H1 (cell line): ENCODE results near the gene DNASE1L1. TPM values are rescaled to one million over a fixed set of nuclear protein-coding genes. Genes with fewer than 3 reads are reported as not detected.

Source experiments
- CTCF ChIA-PET: fragments of 300-600 bp; sonication (Branson Sonifier 250); formaldehyde crosslinking; loops from one replicate; lab custom pipeline; 2021; ENCODE audit not compliant: partially characterized antibody; lab: Charles Lee
- POLR2A ChIA-PET: fragments of 300-600 bp; sonication (Branson Sonifier 250); formaldehyde crosslinking; loops from one replicate; lab custom pipeline; 2021; ENCODE audit warnings: inconsistent platforms; ENCODE audit not compliant: partially characterized antibody; lab: Charles Lee
- DNase-seq, 2 experiments: peaks; one replicate each; pipeline versions ENCODE4 v3.0.0 to v3.0.0-alpha.2; 2010 to 2022; ENCODE audit warnings: low spot score in 2 of 2, low read depth in 1 of 2, mixed read lengths in 1 of 2
- FAIRE-seq: peaks from 2 replicates; lab custom pipeline; 2011; peaks lifted over from hg19 to GRCh38; lab: Jason Lieb, UNC
- H2AFZ ChIP-seq: 2 replicates; pipeline ENCODE4 v1.8.1; 2012; ENCODE audit warnings: low read length, inconsistent platforms
- H2AK5ac ChIP-seq: 2 replicates; pipeline ENCODE4 v1.6.1; 2013; ENCODE audit warnings: low read depth, low read length
- H2BK120ac ChIP-seq: replicated peaks from 2 replicates; pipeline ENCODE3; 2013; ENCODE audit warnings: low read depth, low read length, inconsistent platforms
- H2BK12ac ChIP-seq: 2 replicates; pipeline ENCODE4 v1.6.1; 2013; ENCODE audit warnings: low read depth, low read length
- H2BK15ac ChIP-seq: 2 replicates; pipeline ENCODE4 v1.6.1; 2013; ENCODE audit warnings: low read length
- H2BK20ac ChIP-seq: 2 replicates; pipeline ENCODE4 v1.6.1; 2013; ENCODE audit warnings: low read length
- H2BK5ac ChIP-seq: 2 replicates; pipeline ENCODE4 v1.6.1; 2013; ENCODE audit warnings: low read depth, low read length
- H3K14ac ChIP-seq: 2 replicates; pipeline ENCODE4 v1.6.1; 2013; ENCODE audit warnings: inconsistent platforms; ENCODE audit not compliant: insufficient read length
- H3K18ac ChIP-seq: 2 replicates; pipeline ENCODE4 v1.6.1; 2013; ENCODE audit warnings: low read length; ENCODE audit errors: extremely low read depth
- H3K23ac ChIP-seq: 2 replicates; pipeline ENCODE4 v1.6.1; 2013; ENCODE audit warnings: inconsistent platforms; ENCODE audit not compliant: insufficient read length
- H3K23me2 ChIP-seq: 2 replicates; pipeline ENCODE4 v1.6.1; 2013; ENCODE audit warnings: low read depth, low read length
- H3K27ac ChIP-seq: 2 replicates; pipeline ENCODE4 v1.6.1; 2011; ENCODE audit warnings: low read depth, low read length, inconsistent platforms
- H3K27me3 ChIP-seq, 4 experiments: replicated peaks in 1 of 4; 1 replicate in 1 of 4; 2 replicates in 3 of 4; pipeline versions ENCODE4 v1.6.1 to v1.8.1; 2011 to 2013; ENCODE audit warnings: low read length in 3 of 4, mild to moderate bottlenecking in 3 of 4, inconsistent platforms in 2 of 4, mixed read lengths in 2 of 4, moderate library complexity in 1 of 4; ENCODE audit not compliant: control insufficient read depth in 3 of 4, insufficient read depth in 3 of 4; ENCODE audit errors: extremely low read depth in 1 of 4
- H3K36me3 ChIP-seq, 4 experiments: 2 replicates each; pipeline versions ENCODE4 v1.6.1 to v1.8.1; 2011 to 2013; ENCODE audit warnings: mild to moderate bottlenecking in 4 of 4, low read length in 3 of 4, moderate library complexity in 2 of 4, control low read depth in 1 of 4, inconsistent platforms in 1 of 4; ENCODE audit not compliant: insufficient read depth in 4 of 4, control insufficient read depth in 2 of 4
- H3K4ac ChIP-seq: replicated peaks from 2 replicates; pipeline ENCODE3; 2013; ENCODE audit warnings: low read length, low read depth, mixed read lengths, inconsistent platforms; ENCODE audit not compliant: insufficient read length
- H3K4me1 ChIP-seq, 4 experiments: replicated peaks in 1 of 4; 1 replicate in 1 of 4; 2 replicates in 3 of 4; pipeline versions ENCODE4 v1.6.1 to v1.8.1; 2011 to 2013; ENCODE audit warnings: low read length in 3 of 4, inconsistent platforms in 2 of 4, mixed read lengths in 1 of 4; ENCODE audit not compliant: insufficient read depth in 4 of 4, control insufficient read depth in 3 of 4
- H3K4me2 ChIP-seq, 2 experiments: 2 replicates each; pipeline versions ENCODE4 v1.6.1 to v1.8.1; 2011 to 2013; ENCODE audit warnings: low read depth in 2 of 2, low read length in 2 of 2, control low read depth in 1 of 2, inconsistent platforms in 1 of 2, mild to moderate bottlenecking in 1 of 2; ENCODE audit not compliant: insufficient read depth in 1 of 2
- H3K4me3 ChIP-seq, 4 experiments: fragments of 200-600, 300-600 bp in 1 of 4; sonication (generic), shearing (Covaris generic), sonication (Bioruptor Twin) in 1 of 4; 2 replicates each; pipeline versions ENCODE4 v1.5.1 to v1.8.1; 2011 to 2016; ENCODE audit warnings: low read length in 4 of 4, low read depth in 3 of 4, control low read depth in 2 of 4, inconsistent platforms in 2 of 4, mild to moderate bottlenecking in 2 of 4, mixed read lengths in 1 of 4, moderate library complexity in 1 of 4; ENCODE audit not compliant: insufficient read depth in 2 of 4; ENCODE audit errors: extremely low read depth in 1 of 4
- H3K56ac ChIP-seq: replicated peaks from 2 replicates; pipeline ENCODE3; 2013; ENCODE audit warnings: low read depth, mild to moderate bottlenecking, mixed read lengths, low read length, inconsistent platforms; ENCODE audit not compliant: insufficient read length
- H3K79me1 ChIP-seq: 2 replicates; pipeline ENCODE4 v1.6.1; 2013; ENCODE audit warnings: low read depth, low read length, control low read depth
- H3K79me2 ChIP-seq, 2 experiments: 2 replicates each; pipeline versions ENCODE4 v1.6.1 to v1.8.1; 2012 to 2013; ENCODE audit warnings: low read length in 2 of 2, mild to moderate bottlenecking in 2 of 2, inconsistent platforms in 1 of 2; ENCODE audit not compliant: insufficient read depth in 2 of 2, control insufficient read depth in 1 of 2
- H3K9ac ChIP-seq, 4 experiments: replicated peaks in 1 of 4; 1 replicate in 1 of 4; 2 replicates in 3 of 4; pipeline versions ENCODE4 v1.6.1 to v1.8.1; 2011 to 2013; ENCODE audit warnings: low read depth in 3 of 4, low read length in 3 of 4, control low read depth in 2 of 4, mild to moderate bottlenecking in 2 of 4, moderate library complexity in 2 of 4, inconsistent platforms in 1 of 4; ENCODE audit errors: extremely low read depth in 1 of 4
- H3K9me3 ChIP-seq, 2 experiments: 2 replicates each; pipeline versions ENCODE4 v1.6.1 to v1.8.1; 2012 to 2013; ENCODE audit warnings: mild to moderate bottlenecking in 2 of 2, moderate library complexity in 2 of 2, control low read depth in 1 of 2, inconsistent platforms in 1 of 2, low read depth in 1 of 2, low read length in 1 of 2, mixed read lengths in 1 of 2; ENCODE audit not compliant: insufficient read depth in 2 of 2
- H4K20me1 ChIP-seq, 2 experiments: replicated peaks in 1 of 2; 2 replicates each; pipeline versions ENCODE3 to v1.8.1; 2011 to 2013; ENCODE audit warnings: inconsistent platforms in 2 of 2, low read length in 2 of 2, mild to moderate bottlenecking in 1 of 2; ENCODE audit not compliant: insufficient read depth in 2 of 2, control insufficient read depth in 1 of 2
- H4K5ac ChIP-seq: 2 replicates; pipeline ENCODE4 v1.6.1; 2013; ENCODE audit warnings: low read length, low read depth, mixed read lengths, inconsistent platforms; ENCODE audit not compliant: insufficient read length
- H4K8ac ChIP-seq: 2 replicates; pipeline ENCODE4 v1.8.0; 2013; ENCODE audit warnings: mild to moderate bottlenecking, moderate library complexity, low read length, inconsistent platforms; ENCODE audit not compliant: insufficient read depth; ENCODE audit errors: extremely low read depth
- H4K91ac ChIP-seq: replicated peaks from 2 replicates; pipeline ENCODE3; 2013; ENCODE audit warnings: low read length, mixed read lengths, inconsistent platforms; ENCODE audit not compliant: insufficient read length
- CBX5 ChIP-seq: fragments of 300-800, 300-1000 bp; sonication (generic); IDR thresholded peaks from 2 replicates; pipeline ENCODE4 v1.7.1; 2016; ENCODE audit warnings: antibody characterized with exemption, low read length, low read depth
- CHD1 ChIP-seq: IDR thresholded peaks from 2 replicates; pipeline ENCODE4 v1.6.1; 2012; ENCODE audit warnings: low read depth, low read length, improper control_type of control experiment
- HDAC2 ChIP-seq, 2 experiments: fragments of 300-600 bp in 1 of 2; sonication (generic) in 1 of 2; IDR thresholded peaks; 2 replicates each; pipeline ENCODE4 v1.6.1; 2011 to 2012; ENCODE audit warnings: low read depth in 2 of 2, low read length in 2 of 2, mild to moderate bottlenecking in 2 of 2, moderate library complexity in 2 of 2, borderline replicate concordance in 1 of 2, inconsistent platforms in 1 of 2
- KDM1A ChIP-seq: fragments of 200-600, 300-600 bp; sonication (generic); IDR thresholded peaks from 2 replicates; pipeline ENCODE4 v1.7.1; 2016; ENCODE audit warnings: mild to moderate bottlenecking, low read length, borderline replicate concordance
- KDM5A ChIP-seq: fragments of 200-600 bp; IDR thresholded peaks from 2 replicates; pipeline ENCODE4 v1.7.1; 2012; ENCODE audit warnings: mild to moderate bottlenecking, low read length, inconsistent platforms, mixed read lengths
- PHF8 ChIP-seq: fragments of 200-600 bp; sonication (generic); conservative IDR thresholded peaks from 2 replicates; pipeline ENCODE4 v1.7.1; 2012; ENCODE audit warnings: low read depth, mild to moderate bottlenecking, inconsistent platforms, low read length, moderate library complexity
- RAD21 ChIP-seq, 2 experiments: IDR thresholded peaks in 1 of 2; conservative IDR thresholded peaks in 1 of 2; 2 replicates each; pipeline ENCODE4 v1.6.1; 2011; ENCODE audit warnings: low read depth in 2 of 2, low read length in 2 of 2, improper control_type of control experiment in 1 of 2, inconsistent platforms in 1 of 2, mild to moderate bottlenecking in 1 of 2, moderate library complexity in 1 of 2
- RBBP5 ChIP-seq: IDR thresholded peaks from 2 replicates; pipeline ENCODE4 v1.7.1; 2012; ENCODE audit warnings: low read depth, mild to moderate bottlenecking, inconsistent platforms, low read length, moderate library complexity, borderline replicate concordance
- RFX5 ChIP-seq: IDR thresholded peaks from 2 replicates; pipeline ENCODE4 v1.6.1; 2011; ENCODE audit warnings: low read depth, low read length, improper control_type of control experiment, borderline replicate concordance
- SAP30 ChIP-seq: fragments of 300-600 bp; sonication (generic); IDR thresholded peaks from 2 replicates; pipeline ENCODE4 v1.7.1; 2012; ENCODE audit warnings: low read length, moderate library complexity, mild to moderate bottlenecking, inconsistent platforms; ENCODE audit not compliant: insufficient read depth, insufficient replicate concordance
- SIX5 ChIP-seq: IDR thresholded peaks from 2 replicates; pipeline ENCODE4 v1.6.1; 2011; ENCODE audit warnings: mild to moderate bottlenecking, low read depth, low read length
- SP1 ChIP-seq: IDR thresholded peaks from 2 replicates; pipeline ENCODE4 v1.6.1; 2011; ENCODE audit warnings: low read depth, low read length
- SP2 ChIP-seq: IDR thresholded peaks from 2 replicates; pipeline ENCODE4 v1.6.1; 2012; ENCODE audit warnings: mild to moderate bottlenecking, low read length, inconsistent platforms
- YY1 ChIP-seq: IDR thresholded peaks from 2 replicates; pipeline ENCODE4 v1.6.1; 2011; ENCODE audit warnings: low read depth, mild to moderate bottlenecking, low read length
- WGBS, 2 experiments: shearing (Covaris generic) in 1 of 2; methylation state at CpG; one replicate each; pipeline versions ENCODE4 v1.1.6 to v1.1.7; 2013 to 2015; ENCODE audit warnings: low lambda C conversion rate in 2 of 2, mixed read lengths in 2 of 2, inconsistent platforms in 1 of 2, low coverage in 1 of 2, missing lambda C conversion rate in 1 of 2; ENCODE audit not compliant: insufficient replicate concordance in 2 of 2, insufficient coverage in 1 of 2, insufficient read length in 1 of 2; ENCODE audit errors: extremely low coverage in 1 of 2, missing lambda C conversion rate in 1 of 2; 5-methylcytosine and 5-hydroxymethylcytosine counted together
- polyA plus RNA-seq, 7 experiments: library from polyadenylated mRNA; depleted of rRNA in 3 of 7; stranded (reverse) in 5 of 7; unstranded in 2 of 7; fragments of >200 nt in 5 of 7; fragments of 200-250 nt in 2 of 7; gene quantifications; 1 replicate in 5 of 7; 2 replicates in 1 of 7; 4 replicates in 1 of 7; pipeline versions ENCODE4 v1.2.1 to v1.2.3, GENCODE V29; 2011 to 2013; ENCODE audit warnings: missing spikeins in 2 of 7, mixed read lengths in 2 of 7
- total RNA-seq: library from RNA; stranded (reverse); fragmentation: NEBNext Ultra II Directional; extraction: Animal tissue kit (Norgen Biotek cat#: 25700); gene quantifications from 2 replicates; pipeline ENCODE4 v1.2.1, GENCODE V29; 2021

Gene DNASE1L1
- total and polyA plus RNA-seq, 2 of the 8 experiments (the other 6 are each of a cell fraction or from before 2014, with no cell fraction given), result 8.7 to 30.0 TPM

- H2AFZ ChIP-seq, result 0 out of 2 replicates have a peak overlapping the region, but pooled peaks have one; percentile 62
- no peak overlapping the region for H2BK5ac ChIP-seq
- H3K18ac ChIP-seq, result no peak overlapping the region
- no peak overlapping the region for H3K27ac ChIP-seq
- no peak overlapping the region for H4K8ac ChIP-seq
- no peaks in the 10 kb centered on the region for H3K79me2 ChIP-seq
- peaks cover 2 to 11% (median 3%) of the 10 kb centered on the region in 4 experiments; a peak in 4 of 7 replicates for H3K4me1 ChIP-seq
- no peak overlapping the region for H4K5ac ChIP-seq
- H2BK12ac ChIP-seq, result no peak overlapping the region
- no peak overlapping the region for H3K9ac ChIP-seq
- H3K4ac ChIP-seq, result no peak overlapping the region
- no peak overlapping the region for H3K14ac ChIP-seq
- H3K9me3 ChIP-seq, result no peaks in the 10 kb centered on the region
- FAIRE-seq (no peak), DNase-seq (no peak)
- no peak overlapping the region for H3K23ac ChIP-seq
- ChIA-PET POLR2A (interaction anchor here (0.7 to 6.4 kb wide), 5 partner anchors 9 to 45 kb away, joined by 3 to 124 read pairs (median 4); partner anchors contain the start of gene RPL10), CTCF (interaction anchor here (1.1 kb wide), 1 partner anchor 28 kb away, joined by 4 read pairs; no protein-coding TSS in a partner anchor)
- no peaks in the 10 kb centered on the region for H4K20me1 ChIP-seq
- peak overlapping the region; percentile 44 to 65 for H3K4me2 ChIP-seq
- no peak overlapping the region for H2AK5ac ChIP-seq
- H3K56ac ChIP-seq, result no peak overlapping the region
- no peak overlapping the region for H2BK120ac ChIP-seq
- H2BK15ac ChIP-seq, result no peak overlapping the region
- WGBS, 2 experiments, result 0% methylated on average over 1 of the region's 4 CpGs; no CpG with 5 or more reads in 1 of the 2 experiments
- H4K91ac ChIP-seq, result no peak overlapping the region
- no peaks in the 10 kb centered on the region for H3K79me1 ChIP-seq
- peaks cover 0 to 5% (median 0%) of the 10 kb centered on the region in 4 experiments; a peak in 1 of 8 replicates for H3K36me3 ChIP-seq
- H3K4me3 ChIP-seq, result peak overlapping the region; percentile 47 to 69 (median 62); a peak in 7 of 8 replicates
- no peak overlapping the region for H2BK20ac ChIP-seq
- H3K23me2 ChIP-seq, result no peaks in the 10 kb centered on the region
- no peaks in the 10 kb centered on the region for H3K27me3 ChIP-seq
- TF ChIP-seq CHD1, result no peak
- TF ChIP-seq CBX5, result no peak
- TF ChIP-seq PHF8, result no peak
- no peak for TF ChIP-seq KDM5A
- no peak for TF ChIP-seq HDAC2 (IDR thresholded peaks at IDR 0.05; ENCODE audit: borderline replicate concordance in 1 of 2, low read depth in 2 of 2, low read length in 2 of 2)
- TF ChIP-seq RBBP5, result no peak
- no peak for TF ChIP-seq YY1
- no peak for TF ChIP-seq SP2
- TF ChIP-seq RFX5, result no peak
- no peak for TF ChIP-seq SAP30
- no peak for TF ChIP-seq RAD21 (IDR thresholded peaks at IDR 0.05 in 1 of 2, conservative IDR thresholded peaks at IDR 0.05 in 1 of 2; ENCODE audit: low read depth in 2 of 2, low read length in 2 of 2)
- TF ChIP-seq SP1, result no peak
- TF ChIP-seq KDM1A, result no peak
- TF ChIP-seq SIX5, result no peak
These were observed 3.4 kb upstream of the DNASE1L1 start for GRCh38 chrX:154412468-154412867.
